NCI-H226 (cell line): ENCODE results near the gene CES4A.
"Not testable (repeated sequence)": the region's sequence is repeated elsewhere in the genome, so short reads cannot be mapped to it uniquely, and the experiment has no call there.

ENCODE experiments used
- DNase-seq: peaks from one replicate; pipeline ENCODE4 v3.0.0-alpha.2; 2015

The CES4A gene

DNA sequence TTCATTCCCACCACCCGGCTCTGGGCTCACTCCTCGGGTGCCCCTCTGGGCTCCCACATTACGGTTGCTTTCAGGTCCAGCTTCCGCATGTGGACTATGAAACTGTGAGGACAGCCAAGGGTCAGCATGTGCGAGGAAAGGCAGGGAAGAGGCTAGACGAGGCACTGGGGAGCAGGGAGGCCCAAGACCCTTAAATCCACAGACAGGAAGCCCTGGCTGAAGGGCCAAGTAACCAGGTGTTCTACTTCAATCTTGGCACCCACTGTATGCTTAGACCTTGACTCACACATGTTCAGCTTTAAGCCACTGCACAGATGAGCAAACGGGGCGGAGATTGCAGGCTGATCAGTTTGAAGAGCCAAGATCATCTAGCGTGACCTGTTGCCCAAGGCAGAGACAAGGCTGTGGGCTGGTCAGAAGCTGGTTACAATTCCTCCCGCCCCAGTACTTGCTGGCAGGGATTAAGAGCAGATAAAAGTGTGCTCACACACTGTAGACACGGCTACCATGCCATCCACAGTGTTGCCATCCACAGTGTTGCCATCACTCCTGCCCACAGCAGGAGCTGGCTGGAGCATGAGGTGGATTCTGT lies at the start of gene CES4A:
Gene CES4A (plus strand): TSS at position 393 of the 592 bp plus-strand sequence. CDS start 184 bp downstream, at position 577.
- DNase-seq = no peak

DNA sequence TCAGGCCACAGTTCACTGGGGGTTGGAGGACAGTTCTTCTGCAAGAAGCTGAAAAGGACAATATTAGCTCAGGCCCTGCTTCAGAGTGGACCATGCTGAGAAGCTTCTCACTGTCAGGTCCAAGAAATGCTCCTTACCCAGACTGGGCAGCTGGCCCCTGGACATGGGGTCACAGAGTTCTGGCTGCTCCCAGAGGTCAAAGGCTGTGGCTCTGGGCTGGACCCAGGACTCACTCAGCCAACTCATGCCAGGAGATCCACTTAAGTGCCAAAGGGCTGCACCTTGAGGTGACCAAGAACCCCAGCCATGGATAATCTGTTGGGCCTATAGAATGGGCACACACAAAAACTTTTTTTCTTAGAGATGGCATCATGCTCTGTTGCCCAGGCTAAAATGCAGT lies 49.0 kb upstream of the CES4A start:
- DNase-seq = no peak

DNA sequence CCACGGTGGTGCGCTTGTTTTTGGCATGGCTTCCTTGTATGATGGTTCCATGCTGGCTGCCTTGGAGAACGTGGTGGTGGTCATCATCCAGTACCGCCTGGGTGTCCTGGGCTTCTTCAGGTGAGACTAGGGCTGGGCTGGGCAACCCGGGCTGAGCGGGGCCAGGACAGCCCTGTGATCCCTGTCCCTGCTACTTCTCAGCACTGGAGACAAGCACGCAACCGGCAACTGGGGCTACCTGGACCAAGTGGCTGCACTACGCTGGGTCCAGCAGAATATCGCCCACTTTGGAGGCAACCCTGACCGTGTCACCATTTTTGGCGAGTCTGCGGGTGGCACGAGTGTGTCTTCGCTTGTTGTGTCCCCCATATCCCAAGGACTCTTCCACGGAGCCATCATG lies 48.2 kb upstream of the CES4A start:
- DNase-seq = no peak

DNA sequence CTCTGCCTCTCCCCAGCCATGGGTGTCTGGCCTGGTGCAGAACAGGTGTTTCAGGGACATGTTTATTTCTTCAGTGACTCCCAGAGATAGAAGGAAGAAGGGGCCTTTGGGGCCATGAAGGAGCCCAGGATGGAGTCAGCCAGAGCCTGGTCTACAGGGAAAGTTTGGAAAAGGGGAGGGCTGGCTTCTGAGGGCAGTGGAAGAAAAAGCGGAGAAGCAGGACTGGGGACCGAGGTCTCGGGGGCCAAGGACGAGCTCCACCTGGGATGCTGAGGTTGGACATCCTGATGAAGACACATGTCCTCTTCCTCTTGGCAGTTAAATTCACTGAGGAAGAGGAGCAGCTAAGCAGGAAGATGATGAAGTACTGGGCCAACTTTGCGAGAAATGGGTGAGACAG lies 45.4 kb upstream of the CES4A start:
- DNase-seq = no peak

DNA sequence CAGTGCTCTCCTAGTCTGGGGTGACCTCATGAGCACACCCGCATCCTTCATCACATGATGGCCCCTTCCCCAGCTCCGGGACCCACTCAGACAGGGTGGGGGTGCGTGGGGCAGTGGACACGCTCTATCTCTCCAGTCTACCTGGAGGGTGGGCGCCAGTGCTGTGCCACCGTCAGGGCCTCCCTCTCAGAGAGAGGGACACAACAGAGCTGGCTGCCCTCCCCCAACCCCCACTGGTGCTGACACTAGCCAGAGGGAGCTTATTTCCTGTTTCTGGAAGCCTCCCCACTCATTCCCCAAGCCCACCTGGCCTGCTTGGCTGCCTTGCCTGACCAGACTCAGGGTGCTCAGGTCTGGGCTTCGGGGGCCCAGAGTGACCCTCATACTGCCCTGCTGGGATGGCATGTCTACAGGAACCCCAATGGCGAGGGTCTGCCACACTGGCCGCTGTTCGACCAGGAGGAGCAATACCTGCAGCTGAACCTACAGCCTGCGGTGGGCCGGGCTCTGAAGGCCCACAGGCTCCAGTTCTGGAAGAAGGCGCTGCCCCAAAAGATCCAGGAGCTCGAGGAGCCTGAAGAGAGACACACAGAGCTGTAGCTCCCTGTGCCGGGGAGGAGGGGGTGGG lies 44.8 kb upstream of the CES4A start:
- DNase-seq = no peak

DNA sequence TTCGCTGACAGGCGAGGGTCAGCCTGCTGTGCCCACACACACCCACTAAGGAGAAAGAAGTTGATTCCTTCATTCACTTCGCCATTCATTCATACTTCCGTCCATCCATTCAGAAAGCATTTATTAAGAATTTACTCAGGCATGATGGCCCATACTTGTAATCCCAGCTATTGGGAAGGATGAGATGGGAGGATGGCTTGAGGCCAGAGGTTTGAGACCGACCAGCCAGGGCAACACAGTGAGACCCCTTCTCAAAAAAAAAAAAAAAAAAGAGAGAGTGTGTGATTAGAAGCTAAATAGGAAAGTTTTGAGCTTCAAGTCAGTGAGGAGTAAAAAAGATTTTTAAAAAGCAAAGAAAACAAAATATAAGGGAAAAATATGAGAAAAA lies 44.3 kb upstream of the CES4A start:
- no peak for DNase-seq

DNA sequence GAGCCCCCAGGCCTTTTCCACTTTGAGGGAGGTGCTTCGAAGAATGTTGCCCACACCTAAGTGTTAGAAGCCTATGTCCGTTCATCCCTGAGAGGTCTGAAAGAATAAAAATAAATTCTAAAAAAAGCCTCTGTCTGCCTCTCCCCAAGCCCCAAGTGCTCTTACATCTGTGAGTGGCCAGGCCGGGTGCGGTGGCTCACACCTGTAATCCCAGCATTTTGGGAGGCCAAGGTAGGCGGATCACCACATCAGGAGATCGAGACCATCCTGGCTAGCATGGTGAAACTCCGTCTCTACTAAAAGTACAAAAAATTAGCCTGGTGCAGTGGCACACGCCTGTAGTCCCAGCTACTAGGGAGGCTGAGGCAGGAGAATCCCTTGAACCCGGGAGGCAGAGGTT lies 43.4 kb upstream of the CES4A start:
- DNase-seq = not testable (repeated sequence)

DNA sequence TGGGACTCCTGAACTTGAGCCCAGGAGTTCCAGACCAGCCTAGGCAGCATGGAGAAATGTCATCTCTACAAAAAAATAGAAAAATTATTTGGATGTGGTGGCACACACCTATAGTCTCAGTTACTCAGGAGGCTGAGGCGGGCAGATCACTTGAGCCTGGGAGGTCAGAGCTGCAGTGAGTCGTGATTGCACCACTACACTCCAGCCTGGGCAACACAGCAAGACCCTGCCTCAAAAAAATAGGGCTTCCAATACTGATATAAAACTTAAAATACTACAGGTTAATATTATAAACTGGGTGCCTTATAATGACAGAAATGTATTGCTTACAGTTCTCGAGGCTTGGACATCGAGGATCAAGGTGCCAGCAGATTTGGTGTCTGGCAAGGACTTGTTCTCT lies 42.5 kb upstream of the CES4A start:
- DNase-seq = no peak

DNA sequence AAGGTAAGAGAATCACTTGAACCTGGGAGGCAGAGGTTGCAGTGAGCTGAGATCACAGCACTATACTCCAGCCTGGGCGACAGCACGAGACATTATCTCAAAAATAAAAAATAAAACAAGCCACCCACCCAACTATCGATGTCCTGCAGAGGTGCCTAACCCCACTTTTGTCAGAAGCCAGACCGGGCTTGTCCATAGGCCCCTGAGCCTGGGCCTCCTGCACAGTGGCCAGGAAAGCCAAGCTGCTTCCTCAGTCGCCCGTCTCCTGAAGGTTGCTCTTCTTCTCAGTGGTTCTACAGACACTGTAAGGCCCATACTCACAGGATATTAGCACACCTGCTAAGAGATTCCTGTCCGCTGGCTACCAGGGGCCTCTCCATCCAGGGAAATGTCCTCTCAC lies 41.8 kb upstream of the CES4A start:
- DNase-seq = no peak

DNA sequence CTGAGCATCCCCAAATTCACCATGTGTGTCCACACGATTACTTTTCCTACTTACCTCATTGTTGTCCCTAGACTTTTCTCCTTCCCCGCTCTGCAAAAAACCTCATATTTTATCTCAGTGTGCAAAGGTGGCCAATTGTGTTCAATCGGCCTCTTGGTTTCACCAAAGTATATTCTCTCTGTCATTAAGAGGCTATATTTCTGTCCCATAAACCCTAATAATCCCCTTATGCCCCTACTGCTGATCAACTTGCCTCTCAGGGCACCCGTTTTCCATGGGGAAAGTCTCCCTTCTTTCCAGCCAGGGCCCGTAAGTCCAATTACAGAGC lies 41.5 kb upstream of the CES4A start:
- no peak for DNase-seq

DNA sequence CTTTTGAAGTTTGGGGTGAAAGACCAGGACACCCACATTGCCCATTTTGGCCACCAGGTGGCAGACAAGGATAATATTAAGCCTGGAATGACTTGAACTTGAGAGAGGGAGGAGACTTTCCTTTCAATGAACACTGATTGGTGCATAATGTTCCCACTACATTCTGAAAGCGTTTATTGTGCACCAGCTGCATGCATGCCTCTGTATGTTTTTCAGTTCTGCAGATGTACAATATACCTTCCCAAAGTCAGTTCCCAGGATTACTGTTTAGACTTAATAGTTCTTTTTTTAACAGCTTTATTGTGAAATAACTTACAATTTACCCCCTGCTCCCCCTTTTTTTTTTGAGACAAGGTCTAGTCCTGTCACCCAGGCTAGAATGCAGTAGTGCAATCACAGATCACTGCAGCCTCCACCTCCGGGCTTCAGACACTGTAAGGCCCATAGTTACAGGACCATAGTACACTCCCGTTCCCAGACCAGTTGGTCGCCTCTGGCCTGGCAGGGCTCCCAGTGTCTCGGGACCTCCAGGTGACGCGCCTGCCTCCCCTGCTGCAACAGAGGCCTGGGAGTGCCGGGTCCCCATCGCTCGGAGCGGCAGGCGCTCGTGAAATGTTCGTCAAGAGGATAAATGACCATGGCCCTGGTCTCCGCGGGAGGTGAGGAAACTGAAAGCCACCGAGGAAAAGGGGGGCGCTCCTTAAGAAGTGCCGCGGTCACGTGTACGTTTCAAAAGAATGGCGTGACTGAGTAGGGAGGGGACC lies 40.9 kb upstream of the CES4A start:
- peak; percentile 62 for DNase-seq

DNA sequence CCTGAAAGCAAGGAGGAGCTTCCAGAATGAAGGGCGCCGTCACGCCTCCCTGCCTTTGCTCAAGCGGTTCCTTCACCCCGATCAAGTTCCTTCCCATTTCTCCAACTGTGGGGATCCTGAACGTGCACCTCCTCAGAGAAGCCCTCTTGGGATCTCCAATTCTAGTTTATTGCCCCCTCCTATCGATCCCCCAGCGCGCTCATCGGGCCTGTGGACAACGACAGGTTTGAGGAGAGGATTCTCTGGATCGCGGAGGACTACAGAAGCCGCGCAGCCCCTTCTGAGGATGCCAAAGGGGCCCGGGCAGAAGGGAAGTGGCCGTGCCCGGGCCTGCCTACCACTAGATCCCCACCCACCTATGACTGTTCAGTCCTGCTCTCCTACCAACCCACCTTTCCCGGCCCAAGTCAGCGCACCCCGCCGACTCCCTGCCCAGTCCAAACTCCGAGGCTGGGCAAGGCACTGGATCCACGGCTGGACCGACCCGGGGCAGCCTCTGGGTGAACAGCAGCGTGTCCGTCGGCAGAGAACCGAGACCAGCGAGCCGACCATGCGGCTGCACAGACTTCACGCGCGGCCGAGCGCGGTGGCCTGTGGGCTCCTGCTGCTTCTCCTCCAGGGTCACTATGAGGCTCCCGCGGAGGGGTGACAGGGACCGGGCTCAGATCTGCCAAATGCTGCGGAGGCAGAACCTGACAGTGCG lies 40.1 kb upstream of the CES4A start:
- no peak for DNase-seq

DNA sequence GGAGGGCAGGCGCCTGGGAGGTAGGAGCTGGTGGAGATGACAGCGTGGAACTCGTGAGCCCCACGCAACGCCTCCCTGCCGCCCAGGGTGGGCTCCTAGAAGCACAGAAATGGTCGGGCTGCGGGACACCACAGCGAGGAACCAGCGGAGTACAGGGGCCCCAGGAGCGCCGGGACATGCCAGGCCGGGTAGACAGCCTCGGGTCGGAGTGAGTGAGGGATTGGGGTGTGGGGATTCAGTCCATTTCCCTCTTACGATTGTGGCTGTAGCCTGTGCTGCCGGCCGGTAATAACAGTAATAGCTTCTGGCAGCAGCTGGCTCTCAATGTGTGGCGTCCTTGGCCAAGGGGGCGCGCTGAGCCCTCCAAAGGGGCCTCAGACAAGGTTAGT lies 39.6 kb upstream of the CES4A start:
- DNase-seq = no peak

DNA sequence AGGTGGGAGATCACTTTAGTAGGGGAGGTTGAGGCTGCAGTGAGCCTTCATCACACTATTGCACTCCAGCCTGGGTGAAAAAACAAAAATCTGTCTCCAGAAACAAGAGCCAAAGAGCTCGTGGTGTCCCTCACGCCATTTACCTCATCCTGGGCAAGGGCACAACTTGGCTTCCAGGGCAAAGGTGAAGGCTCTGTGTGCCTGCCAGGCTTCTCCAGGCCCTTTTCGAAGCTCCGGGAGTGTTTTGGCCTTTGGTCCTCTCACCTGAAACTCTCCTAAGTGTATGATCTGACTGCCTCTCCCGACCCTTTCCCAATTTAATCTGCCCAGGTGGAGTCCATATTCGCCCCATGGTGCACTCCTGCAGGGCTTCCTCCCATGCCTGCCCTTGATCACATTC lies 38.9 kb upstream of the CES4A start:
- no peak for DNase-seq

DNA sequence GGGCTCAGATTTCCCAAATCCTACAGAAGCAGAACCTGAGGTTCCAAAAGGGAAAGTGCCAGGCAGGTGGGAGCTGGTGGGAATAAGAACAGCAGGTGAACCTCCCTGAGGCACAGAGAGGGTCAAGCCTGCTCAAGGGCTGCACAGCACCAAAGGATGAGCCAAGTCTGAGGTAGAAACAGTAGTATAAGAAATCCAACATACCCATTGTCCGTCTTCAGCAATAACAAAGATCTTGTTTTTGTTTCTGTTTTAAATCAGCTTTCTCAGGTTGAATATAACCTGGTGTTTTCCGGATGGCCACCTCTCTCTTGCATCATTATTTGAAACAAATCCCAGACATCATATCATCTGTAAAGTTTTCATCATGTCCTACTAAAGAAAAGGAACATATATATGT lies 38.0 kb upstream of the CES4A start:
- no peak for DNase-seq

DNA sequence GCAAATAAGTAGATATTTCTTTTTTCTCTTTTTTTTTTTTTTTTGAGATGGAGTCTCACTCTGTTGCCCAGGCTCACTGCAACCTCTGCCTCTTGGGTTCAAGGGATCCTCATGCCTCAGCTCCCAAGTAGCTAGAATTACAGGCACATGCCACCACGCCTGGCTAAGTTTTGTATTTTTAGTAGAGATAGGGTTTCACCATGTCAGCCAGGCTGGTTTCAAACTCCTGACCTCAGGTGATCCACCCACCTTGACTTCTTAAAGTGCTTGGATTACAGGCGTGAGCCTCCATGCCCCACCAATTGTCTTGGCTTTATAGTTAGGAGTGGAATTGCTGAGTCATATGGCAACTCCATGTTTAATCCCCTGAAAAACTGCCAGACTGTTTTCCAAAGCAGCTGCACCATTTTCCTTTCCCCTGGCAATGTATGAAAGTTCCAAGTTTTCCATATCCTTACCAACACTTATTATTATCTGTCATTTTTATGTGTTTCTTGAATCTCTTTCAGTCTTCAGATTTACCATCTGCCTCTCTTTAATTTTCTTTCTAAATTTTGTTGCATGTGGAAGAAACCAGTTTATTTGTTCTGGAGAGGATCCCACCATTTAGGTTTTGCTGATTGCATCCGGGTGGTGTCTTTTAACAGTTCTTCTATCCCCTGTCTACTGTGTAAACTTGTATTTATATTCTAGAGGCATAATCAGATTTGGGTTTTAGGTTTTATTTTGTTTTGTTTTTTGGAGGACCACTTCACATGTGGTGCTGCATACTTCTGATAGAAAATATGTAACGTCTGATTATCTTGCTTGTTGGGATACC lies 37.2 kb upstream of the CES4A start:
- DNase-seq = no peak

DNA sequence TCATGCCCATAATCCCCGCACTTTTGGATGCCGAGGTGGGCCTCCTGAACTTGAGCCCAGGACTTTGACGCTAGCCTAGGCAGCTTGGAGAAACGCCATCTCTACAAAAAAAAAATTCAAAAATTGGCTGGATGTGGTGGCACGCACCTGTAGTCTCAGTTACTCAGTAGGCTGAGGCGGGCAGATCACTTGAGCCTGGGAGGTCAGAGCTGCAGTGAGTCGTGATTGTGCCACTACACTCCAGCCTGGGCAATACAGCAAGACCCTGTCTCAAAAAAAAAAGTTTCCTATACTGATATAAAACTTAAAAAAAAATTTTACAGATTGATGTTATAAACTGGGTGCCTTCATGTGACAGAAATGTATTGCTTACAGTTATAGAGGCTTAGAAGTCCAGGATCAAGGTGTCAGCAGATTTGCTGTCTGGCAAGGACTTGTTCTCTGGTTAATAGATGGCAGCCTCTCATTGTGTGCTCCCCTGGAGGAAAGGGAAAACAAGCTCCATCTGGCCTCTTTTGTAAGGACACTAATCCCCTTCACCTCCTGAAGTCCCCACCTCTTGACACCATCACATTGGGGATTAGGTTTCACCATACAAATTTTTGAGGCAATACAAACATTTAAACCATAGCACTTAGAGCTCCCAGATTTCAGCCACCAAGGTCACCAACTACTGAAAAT lies 35.8 kb upstream of the CES4A start:
- DNase-seq = no peak

DNA sequence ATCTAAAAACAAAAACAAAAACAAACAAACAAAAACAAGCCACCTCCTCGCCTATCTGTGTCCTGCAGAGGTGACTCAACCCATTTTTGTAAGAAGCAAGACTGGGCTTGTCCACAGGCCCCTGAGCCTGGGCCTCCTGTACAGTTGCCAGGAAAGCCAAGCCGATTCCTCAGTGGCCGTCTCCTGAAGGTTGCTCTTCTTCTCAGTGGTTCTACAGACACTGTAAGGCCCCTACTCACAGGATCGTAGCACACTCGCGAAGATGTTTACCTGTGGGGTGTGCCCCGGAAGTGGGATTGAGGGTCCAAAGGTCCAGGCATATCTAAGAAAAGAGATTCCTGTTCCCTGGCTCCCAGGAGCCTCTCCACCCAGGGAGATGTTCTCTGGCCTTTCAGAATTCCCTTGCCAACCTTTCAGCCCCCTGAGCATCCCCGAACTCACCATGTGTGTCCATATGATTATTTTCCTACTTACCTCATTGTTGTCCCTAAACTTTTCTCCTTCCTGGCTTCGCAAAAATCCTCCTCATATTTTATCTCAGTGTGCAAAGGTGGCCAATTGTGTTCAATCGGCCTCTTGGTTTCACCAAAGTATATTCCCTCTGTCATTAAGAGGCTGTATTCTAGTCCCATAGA lies 34.8 kb upstream of the CES4A start:
- no peak for DNase-seq

DNA sequence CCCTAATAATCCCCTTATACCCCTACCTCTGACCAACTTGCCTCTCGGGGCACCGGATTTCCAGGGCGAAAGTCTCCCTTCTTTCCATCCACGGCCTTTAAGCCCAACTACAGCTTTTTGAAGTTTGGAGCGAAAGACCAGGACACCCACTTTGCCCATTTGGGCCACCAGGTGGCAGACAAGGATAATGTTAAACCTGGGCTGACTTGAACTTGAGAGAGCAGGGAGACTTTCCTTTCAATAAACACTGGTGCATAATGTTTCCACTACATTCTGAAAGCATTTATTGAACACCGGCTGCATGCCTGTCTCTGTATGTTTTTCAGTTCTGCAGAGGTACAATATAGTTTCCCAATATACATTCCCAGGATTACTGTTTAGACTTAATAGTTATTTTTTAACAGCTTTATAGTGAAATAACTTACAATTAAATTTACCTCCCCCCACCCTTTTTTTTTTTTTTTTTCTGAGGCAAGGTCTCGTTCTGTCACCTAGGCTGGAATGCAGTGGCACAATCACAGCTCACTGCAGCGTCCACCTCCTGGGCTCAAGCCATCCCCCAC lies 34.2 kb upstream of the CES4A start:
- peak; percentile 48 for DNase-seq

DNA sequence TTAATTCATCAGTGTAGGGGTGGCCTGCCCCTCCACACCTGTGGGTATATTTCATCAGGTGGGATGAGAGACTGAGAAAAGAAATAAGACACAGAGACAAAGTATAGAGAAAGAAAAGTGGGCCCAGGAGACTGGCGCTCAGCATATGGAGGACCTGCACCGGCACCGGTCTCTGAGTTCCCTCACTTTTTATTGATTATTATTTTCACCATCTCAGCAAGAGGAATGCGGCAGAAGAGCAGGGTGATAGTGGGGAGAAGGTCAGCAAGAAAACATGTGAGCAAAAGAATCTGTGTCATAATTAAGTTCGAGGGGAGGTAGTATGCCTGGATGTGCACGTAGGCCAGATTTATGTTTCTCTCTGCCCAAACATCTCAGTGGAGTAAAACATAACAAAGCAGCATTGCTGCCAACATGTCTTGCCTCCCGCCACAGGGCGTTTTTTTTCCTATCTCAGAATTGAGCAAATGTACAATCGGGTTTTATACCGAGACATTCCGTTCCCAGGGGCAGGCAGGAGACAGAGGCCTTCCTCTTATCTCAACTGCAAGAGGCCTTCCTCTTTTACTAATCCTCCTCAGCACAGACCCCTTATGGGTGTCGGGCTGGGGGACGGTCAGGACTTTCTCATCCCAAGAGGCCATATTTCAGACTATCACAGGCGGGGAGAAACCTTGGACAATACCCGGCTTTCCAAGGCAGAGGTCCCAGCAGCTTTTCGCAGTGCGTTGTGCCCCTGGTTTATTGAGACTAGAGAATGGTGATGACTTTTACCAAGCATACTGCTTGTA lies 32.8 kb upstream of the CES4A start:
- not testable (repeated sequence) for DNase-seq

DNA sequence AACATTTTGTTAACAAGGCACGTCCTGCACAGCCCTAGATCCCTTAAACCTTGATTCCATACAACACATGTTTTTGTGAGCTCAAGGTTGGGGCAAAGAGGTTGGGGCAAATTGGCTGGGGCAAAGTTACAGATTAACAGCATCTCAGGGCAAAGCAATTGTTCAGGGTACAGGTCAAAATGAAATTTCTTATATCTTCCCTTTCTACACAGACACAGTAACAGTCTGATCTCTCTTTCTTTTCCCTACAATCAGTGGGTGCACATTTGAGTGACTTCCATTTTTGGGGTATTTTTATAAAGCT lies 32.3 kb upstream of the CES4A start:
- DNase-seq = not testable (repeated sequence)
